GM12801 (cell line): ENCODE measurements around the gene DLG2.

Experiments
- CTCF ChIP-seq: IDR thresholded peaks from one replicate; pipeline ENCODE4 v1.5.1; 2011; ENCODE audit warnings: control low read depth; ENCODE audit not compliant: insufficient read length; ENCODE audit errors: extremely low read depth

The DLG2 gene

GRCh38 chr11:83643115-83643514, 1984.0 kb downstream of the DLG2 start:
- TF ChIP-seq CTCF = no peak

GRCh38 chr11:83642500-83642899, 1984.6 kb downstream of the DLG2 start:
- TF ChIP-seq CTCF = no peak

DNA sequence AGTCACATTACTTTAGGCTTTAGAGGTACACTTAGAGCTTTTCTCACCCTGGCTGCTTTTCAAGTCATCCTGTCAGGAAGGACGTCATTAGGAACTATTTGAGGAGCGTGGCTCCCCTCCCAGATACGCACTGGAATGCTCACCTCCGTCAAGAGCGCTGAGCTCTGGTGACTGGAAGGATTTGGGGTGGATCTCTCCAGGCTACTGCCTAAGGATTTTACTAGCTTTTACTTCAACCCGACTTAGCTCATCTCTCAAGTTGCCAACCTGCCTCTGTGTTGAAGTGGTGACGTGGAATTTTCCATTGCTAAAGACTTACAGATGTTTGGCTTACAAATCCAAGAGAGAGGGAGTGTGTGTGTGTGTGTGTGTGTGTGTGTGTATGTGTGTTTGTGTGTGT, 1985.6 kb downstream of the DLG2 start:
- TF ChIP-seq CTCF = no peak

- TF ChIP-seq CTCF = no peak
Observed at GRCh38 chr11:83639995-83640758, 1987.0 kb downstream of the DLG2 start.

DNA sequence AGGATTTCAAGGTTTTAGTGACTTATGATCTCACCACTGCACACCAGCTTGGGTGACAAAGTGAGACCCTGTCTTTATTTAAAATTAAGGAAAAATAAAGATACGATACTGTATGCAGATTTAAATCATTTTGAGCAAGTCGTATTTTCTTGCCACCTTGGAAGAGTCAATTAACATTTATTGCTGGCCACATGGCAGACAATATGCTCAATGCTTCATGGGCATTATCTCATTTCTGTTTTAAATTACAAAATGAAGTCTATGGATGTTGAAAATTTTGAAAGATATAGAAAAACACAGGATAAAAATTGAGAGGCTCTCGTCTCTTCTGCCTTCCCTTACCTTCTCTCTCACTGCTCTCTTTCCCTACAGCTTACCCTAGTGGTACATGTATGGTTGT, 1992.0 kb downstream of the DLG2 start:
- TF ChIP-seq CTCF = no peak

GRCh38 chr11:83630211-83630610, 1996.9 kb downstream of the DLG2 start:
- TF ChIP-seq CTCF = no peak

- no peak for TF ChIP-seq CTCF
Observed at GRCh38 chr11:83629775-83630174, 1997.4 kb downstream of the DLG2 start.
